NCI-H446 treated with DMSO at 0.1 percent for 48 hours (cell line): ENCODE data around the gene PROM1.

ENCODE experiments used
- DNase-seq: peaks from one replicate; lab custom pipeline; 2025; lab: John Stamatoyannopoulos, UW

PROM1 gene

DNA sequence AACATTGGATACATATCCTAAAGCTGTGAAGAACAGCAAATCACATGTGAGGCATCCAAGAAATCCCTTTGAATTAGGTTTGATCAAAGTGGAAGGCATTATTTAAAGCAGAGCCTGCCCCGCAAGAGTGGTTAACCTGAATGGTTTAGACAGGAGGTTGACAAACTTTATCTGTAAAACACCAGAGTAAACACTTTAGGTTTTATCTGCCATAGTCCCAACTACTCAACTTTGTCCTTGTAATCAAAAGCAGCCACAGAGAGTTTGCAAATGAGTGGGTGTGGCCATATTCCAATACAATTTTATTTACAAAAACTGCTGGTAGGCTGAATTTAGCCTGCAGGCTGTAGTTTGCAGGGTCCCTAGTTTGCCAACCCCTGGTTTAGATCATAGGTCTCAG lies 95.6 kb downstream of the PROM1 start:
- DNase-seq, result no peak

GRCh38 chr4:15986907-15987306 lies 96.9 kb downstream of the PROM1 start:
- no peak for DNase-seq

DNA sequence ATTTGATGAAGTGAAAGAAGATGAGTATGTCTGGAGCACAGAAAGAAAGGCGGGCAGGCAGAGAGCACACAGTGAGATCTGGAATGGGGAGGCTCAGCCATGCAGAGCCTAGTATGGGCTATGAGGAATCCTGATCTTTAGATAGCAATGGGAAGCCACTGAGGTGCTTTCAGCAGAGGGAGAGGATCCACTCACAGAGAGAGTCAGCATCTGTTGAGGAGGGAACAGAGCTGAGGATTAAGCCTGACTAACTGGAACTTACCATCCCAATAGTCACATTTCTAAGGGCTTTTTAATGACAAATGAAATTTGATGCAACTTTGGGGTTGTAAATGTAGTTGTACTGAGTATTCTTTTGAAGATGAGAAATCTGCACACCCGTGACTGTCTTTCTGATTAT lies 100.2 kb downstream of the PROM1 start:
- DNase-seq, result no peak

DNA sequence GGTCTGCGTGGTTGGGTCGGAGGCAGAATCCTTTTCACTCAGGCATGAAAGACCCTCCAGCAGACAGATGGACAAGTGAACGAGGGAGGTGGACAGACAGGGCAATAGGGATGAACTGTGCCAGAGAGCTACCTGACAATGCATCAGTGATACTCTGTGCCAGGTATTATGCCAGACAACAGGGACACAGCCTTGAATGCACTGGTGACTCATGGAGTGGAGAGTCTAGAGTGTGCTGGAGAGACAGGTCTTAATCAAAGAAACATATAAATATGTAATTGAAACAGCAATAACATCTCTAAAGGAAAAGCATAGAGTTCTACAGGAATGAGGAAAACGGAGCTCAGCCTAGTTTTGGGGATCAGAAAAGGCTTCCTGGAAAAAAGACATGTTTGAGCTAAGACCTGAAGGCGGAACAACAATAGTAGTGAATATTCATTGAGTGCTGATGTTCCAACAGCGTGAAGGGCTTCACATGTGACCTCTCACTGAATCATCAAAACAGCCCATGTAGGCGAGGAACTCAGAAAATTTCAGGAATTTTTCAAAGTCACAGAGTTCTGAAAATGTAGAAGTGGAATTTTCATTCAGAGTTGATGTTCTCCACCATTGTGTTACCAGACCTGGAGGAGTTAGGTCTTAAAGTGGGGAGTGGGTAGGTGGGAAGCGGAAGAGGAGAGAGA lies 100.8 kb downstream of the PROM1 start:
- no peak for DNase-seq

- no peak for DNase-seq
Observed at GRCh38 chr4:15976456-15977447, 107.1 kb downstream of the PROM1 start.

GRCh38 chr4:15971068-15971801 lies 112.6 kb downstream of the PROM1 start:
- DNase-seq, result no peak

DNA sequence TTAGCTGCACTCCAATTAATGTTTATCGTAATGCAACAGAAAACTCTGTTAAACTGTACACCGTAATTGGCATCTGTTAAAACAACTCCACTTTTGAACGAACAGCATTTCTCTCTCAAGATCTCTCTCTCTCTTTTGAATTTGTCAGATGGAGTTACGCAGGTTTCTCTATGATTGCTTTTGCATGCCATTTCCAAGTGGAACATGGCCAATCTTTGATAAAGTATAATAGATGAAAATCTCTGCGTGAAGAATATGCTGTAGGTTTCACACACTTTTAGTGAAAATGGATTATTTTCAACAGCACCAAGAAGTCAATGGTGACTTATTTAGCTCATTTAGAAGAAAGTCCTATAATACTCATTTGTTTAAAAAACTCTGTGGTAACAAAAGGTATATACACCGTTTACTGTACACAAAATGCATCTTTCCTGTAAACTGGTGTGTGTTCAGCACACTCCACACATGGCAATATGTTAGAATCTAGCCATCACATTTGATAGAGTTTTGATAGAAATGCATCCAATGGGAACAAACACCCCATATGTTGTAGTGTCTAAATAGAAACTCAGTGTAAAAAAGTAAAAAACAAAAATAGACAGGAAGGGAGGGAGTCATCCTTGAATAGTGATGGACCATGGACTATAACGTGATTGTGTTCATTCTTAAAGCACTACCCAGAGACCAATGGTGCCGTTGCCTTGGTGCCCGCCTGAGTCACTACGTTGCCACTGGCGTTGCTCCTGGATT lies 115.1 kb downstream of the PROM1 start:
- no peak for DNase-seq

DNA sequence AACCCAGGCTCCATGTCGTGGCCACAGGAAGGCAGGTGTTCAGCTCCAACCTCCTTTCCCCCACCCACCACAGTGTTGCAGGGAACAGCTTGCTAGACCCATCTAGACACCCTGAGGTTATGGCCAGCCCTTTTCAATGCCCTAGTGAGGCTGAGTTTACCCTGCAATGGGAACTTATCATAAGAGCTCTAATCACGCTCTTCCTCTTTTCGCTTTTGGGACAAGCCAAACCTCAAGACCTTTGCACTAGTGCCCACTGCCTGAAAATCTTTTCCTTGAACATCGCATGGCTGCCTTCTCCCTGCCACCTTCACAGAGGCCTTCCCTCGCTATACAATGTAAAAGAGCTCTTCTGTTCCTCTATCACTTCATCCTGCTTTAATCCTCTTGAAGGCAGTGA lies 118.5 kb downstream of the PROM1 start:
- DNase-seq, result no peak

DNA sequence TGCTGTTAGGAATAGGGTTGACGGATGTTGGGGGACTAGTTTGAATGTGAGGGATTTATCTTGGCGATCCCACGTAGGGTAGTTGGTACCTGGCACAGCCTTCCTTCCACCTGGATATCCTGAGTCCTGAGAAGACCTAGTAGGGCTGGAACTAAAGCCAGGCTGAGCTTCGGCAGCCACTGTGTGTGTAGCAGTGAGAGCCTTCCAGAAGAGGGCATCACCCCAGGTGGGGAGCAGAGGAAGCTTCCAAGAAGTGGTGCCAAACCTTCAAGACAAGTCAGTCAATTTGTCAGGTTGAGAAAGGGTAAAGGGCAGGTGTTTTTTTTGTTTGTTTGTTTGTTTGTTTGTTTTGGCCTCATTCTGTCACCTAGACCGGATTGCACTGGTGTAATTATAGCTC lies 119.7 kb downstream of the PROM1 start:
- DNase-seq, result no peak

GRCh38 chr4:15963576-15963975 lies 120.2 kb downstream of the PROM1 start:
- DNase-seq, result no peak

DNA sequence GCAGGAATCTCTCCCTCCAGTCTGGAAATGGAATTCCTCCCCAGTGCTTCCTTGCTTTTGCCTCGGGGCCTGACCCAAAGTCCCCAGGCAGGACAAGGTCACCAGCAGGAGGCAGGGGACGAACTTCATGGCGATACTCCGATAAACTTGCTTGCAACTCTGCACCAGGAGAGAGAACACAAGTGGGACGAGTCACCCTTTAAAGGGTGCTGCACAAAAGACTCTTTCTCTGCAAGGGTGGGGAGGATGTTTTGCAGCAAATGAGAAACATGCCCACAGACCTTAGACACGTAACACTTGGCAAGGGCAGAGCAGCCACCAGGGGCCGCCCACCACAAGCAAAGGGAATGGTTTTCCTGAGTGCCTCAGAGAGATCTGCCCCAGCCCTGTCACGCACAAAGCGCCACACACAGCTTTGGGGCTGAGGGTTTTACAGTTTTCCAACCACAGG lies 120.8 kb downstream of the PROM1 start, which contains the start of gene FGFBP2:
Gene FGFBP2, minus strand, starts transcription at position 175 of the 451 bp plus-strand sequence. Its CDS starts 46 bp downstream, at position 129.
- DNase-seq, result no peak

- no peak for DNase-seq
Observed at GRCh38 chr4:15961781-15962510, 121.9 kb downstream of the PROM1 start.

DNA sequence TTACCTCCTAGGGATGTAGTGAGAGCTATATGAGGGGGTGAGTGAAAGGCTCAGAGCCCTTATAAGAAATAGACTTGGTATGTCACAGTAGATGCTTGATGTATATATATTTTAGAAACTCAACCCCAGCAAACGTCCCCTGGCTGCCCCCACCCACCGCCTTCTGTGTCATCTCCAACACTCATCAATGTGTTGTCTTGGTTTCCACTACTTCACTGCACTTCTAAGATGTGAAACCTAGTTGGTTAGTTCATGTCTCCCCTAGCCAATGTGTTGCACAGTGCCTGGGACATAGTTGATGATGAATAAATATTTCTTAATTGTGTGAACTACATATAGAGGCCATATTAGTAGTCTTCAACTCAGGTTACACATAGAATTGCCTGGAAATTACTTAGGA lies 125.3 kb downstream of the PROM1 start:
- no peak for DNase-seq

DNA sequence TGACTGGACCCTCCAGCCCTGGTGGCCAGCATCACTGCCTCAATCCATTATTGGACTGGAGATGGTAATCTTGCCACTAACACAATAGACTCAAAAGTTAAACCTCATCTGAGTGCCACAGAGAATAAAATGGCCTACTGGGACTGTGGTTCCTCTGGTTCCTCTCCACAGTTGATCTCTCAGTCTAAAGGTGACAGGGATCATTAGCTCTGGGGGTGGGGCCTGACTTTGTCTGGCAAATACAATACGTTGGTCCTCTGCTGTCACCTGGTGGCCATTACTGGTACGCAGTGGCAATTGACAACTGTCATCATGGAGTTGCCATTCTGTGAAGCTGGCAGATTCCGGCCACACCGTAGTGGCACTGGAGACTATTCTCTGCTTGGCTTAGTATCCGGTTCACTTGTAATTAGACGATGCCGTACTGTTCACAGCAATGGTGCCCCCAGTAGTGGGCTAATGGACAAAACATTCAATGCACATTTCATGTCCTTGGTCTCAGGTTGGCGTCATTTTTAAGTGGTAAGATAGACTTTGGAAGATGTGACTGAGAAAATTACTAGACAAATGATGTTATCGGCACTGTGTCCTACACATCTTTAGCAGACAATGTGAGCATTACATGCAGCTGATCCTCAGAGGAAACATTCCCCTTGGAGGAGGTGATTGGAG lies 127.5 kb downstream of the PROM1 start:
- DNase-seq, result peak; percentile 4

DNA sequence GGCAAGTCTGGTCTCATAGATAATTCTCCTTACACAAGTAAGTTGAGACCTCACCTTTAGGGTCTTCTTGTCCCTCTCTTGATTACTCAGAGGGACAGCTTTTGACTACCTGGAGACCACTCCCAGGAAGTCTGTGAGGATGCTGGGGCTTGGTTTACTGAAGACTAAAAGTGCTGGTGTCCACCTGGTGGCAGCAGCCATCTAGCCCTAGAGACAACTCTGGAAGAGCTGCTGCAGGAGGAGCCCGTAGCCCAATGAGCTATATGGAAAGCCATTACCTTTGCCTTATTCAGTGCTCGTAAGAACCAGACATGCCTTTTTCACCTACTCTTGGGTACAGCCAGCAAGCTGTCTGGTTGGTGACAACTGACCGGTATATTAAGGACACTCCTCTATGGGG lies 128.2 kb downstream of the PROM1 start:
- DNase-seq, result no peak

DNA sequence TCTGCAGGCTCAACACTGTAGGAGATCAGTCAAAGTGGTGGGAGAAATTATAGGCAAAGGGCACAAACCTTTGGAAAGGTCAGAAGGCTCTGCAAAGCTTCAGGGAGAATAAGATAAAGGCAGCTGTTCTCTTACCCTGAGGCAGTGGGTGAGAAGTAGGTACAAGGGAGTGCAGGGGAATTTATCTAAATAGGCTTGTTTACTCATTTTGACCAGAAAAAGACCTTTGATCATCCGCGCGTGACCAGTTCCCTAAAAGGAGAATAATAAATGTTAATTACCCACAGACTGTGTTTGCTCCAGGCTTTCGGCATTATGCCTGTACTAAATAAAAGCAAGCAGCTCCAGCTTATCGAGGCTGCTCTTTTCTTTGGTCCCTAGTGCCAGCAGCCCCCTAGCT lies 130.2 kb downstream of the PROM1 start:
- DNase-seq, result no peak

DNA sequence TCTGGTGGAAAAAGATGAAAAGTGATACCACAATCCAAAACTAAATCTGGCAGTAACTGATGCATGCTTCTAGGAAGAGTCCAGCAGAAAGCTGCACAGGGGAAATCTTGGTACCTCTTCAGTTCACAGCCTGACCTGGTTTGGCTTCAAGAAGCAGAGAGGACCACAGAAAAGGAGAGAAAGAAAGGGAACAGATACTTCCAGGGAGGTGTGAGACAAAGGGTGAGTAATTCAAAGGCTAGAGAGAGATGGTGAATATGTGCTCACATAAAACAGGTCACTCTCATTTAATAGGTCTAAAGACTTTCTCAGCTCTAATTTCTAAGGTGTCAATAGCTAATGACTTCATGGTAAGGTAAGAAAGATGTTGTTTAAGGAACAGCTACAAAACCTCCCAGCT lies 132.0 kb downstream of the PROM1 start:
- DNase-seq, result no peak

GRCh38 chr4:15948826-15949225 lies 135.0 kb downstream of the PROM1 start:
- no peak for DNase-seq

DNA sequence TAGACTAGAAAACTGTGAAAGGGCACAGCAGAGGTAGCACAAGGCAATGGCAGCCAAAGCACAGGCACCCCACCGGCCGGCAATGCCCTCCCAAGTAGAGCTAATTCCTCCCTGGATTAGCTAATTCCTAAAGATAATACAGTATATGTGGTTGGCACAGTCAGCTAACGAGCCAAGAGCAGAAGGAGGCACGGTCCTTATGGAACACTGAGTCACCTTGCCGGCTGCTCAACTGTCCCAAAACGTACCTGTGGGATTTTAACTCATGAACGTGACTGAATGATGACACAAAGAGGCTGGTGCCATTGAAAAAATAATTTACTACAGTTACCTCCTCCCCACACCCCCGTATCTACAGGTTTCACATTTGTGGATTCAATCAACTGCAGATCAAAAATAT lies 136.1 kb downstream of the PROM1 start:
- no peak for DNase-seq

DNA sequence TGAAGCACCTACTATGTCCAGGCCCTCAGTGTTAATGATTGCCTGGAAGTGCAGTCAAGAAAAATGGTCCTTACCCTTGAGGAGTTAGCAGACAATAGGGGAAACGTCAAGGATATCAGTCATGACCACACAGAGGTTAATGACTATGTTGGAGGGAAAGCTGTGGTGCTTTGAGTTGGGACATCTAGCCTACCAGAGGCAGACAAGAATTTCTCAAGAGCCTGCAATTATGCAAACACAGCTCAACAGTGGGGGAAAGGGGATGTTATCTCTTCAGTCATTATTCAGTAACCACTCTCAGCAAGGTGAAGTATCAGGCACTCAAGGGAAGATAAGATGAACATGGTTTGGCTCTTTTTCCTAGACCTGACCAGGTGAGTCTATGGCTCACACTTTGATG lies 138.3 kb downstream of the PROM1 start:
- DNase-seq, result no peak
